Measurements from ENCODE around the gene FGFR4.

GRCh38 chr5:177117441-177118045 lies 30.8 kb downstream of the FGFR4 start:
- TF ChIP-seq CTCF (IDR thresholded peaks at IDR 0.05; ENCODE audit: low read depth, low read length, poor library complexity, severe bottlenecking) (no peak), EZH2phosphoT487 (IDR thresholded peaks at IDR 0.05; ENCODE audit: borderline replicate concordance, low read length) (no peak)

All from DOHH2 (cell line).